Ishikawa (cell line): Measurements from ENCODE around the gene DNAH2.

Source experiments
- CEBPB ChIP-seq: IDR thresholded peaks from 2 replicates; pipeline ENCODE4 v1.6.1; 2012
- EGR1 ChIP-seq: IDR thresholded peaks from 2 replicates; pipeline ENCODE4 v1.6.1; 2012
- EP300 ChIP-seq: IDR thresholded peaks from 2 replicates; pipeline ENCODE4 v1.6.1; 2012; ENCODE audit warnings: borderline replicate concordance
- MAX ChIP-seq: IDR thresholded peaks from 2 replicates; pipeline ENCODE4 v1.6.1; 2012
- NFIC ChIP-seq: IDR thresholded peaks from 2 replicates; pipeline ENCODE4 v1.6.1; 2012
- RAD21 ChIP-seq: IDR thresholded peaks from 2 replicates; pipeline ENCODE4 v1.6.1; 2012; ENCODE audit warnings: low read depth
- REST ChIP-seq: IDR thresholded peaks from 2 replicates; pipeline ENCODE4 v1.6.1; 2012; ENCODE audit warnings: low read depth, mild to moderate bottlenecking
- TAF1 ChIP-seq: IDR thresholded peaks from 2 replicates; pipeline ENCODE4 v1.6.1; 2012; ENCODE audit warnings: low read depth, mild to moderate bottlenecking
- TEAD4 ChIP-seq: IDR thresholded peaks from 2 replicates; pipeline ENCODE4 v1.6.1; 2012
- YY1 ChIP-seq: IDR thresholded peaks from 2 replicates; pipeline ENCODE4 v1.6.1; 2012; ENCODE audit warnings: low read depth

DNA sequence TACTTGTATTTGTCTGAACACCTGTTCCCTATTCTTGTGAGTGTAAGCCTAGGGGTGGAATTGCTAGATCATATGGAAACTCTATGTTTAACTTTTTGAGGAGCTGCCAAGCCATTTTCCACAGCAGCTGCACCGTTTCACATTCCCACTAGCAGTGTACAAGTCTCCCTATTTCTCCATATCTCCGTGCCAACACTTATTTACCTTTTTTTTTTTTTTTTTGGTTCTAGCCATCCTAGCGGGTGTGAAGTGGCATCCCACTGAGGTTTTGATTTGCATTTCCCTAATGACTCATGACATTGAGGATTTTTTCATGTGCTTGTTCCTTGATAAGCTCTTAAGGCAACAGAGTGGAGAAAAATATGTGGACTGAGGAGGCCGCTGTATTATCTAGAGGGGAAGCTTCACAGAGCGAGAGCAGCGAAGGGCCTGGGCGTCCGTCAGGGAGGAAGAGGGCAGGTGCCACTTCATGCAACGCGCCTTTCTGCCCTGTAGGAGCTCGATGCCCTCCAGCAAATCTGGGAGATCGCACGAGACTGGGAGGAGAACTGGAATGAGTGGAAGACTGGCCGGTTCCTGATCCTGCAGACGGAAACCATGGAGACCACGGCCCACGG, 50.0 kb downstream of the DNAH2 start:
- TF ChIP-seq EGR1 (no peak), MAX (no peak; the same call in 1 of the 2 replicates), YY1 (no peak), NFIC (no peak), REST (no peak), TAF1 (no peak), RAD21 (no peak), TEAD4 (no peak), EP300 (no peak), CEBPB (no peak)
